Keratinocyte (primary cell): ENCODE results near the gene UCN3.

Source experiments
- EZH2 ChIP-seq: IDR thresholded peaks from one replicate; pipeline ENCODE4 v1.6.1; 2012; ENCODE audit warnings: inconsistent platforms, mild to moderate bottlenecking, low read length, moderate library complexity
- TF ChIP-seq, protein P1 (sequence below), 3 experiments: IDR thresholded peaks in 1 of 3; conservative IDR thresholded peaks in 1 of 3; optimal IDR thresholded peaks in 1 of 3; 2 replicates in 2 of 3; 3 replicates in 1 of 3; pipeline versions ENCODE3 to v1.5.1; 2011; ENCODE audit warnings: low read length in 3 of 3, mild to moderate bottlenecking in 3 of 3, moderate library complexity in 2 of 3, control low read depth in 1 of 3, inconsistent platforms in 1 of 3; ENCODE audit not compliant: insufficient read depth in 2 of 3; ENCODE audit errors: extremely low read depth in 1 of 3

DNA sequence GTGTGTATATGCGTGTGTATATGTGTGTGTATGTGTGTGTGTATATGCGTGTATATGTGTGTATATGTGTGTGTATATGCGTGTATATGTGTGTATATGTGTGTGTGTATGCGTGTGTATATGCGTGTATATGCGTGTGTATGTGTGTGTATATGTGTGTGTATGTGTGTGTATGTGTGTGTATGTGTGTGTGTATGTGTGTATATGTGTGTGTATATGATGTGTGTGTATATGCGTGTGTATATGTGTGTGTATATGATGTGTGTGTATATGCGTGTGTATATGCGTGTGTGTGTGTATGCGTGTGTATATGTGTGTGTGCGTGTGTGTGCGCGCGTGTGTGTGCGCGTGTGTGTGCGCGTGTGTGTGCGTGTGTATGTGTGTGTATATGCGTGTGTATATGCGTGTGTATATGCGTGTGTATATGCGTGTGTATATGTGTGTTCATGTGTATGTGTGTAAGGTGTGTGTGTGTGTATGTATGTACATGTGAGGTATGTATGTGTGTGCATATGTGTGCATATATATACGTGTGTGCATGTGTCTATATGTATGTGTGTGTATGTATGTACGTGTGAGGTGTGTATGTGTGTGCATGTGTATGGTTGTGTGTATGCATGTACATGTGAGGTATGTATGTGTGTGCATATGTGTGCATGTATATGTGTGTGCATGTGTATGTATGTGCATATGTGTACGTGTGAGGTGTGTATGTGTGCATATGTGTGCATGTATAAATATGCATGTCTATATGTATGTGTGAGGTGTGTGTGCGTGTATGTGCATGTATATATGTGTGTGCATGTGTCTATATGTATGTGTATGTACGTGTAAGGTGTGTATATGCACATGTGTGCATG is 6.0 kb downstream of the UCN3 start:
- TF ChIP-seq, protein P1, sequence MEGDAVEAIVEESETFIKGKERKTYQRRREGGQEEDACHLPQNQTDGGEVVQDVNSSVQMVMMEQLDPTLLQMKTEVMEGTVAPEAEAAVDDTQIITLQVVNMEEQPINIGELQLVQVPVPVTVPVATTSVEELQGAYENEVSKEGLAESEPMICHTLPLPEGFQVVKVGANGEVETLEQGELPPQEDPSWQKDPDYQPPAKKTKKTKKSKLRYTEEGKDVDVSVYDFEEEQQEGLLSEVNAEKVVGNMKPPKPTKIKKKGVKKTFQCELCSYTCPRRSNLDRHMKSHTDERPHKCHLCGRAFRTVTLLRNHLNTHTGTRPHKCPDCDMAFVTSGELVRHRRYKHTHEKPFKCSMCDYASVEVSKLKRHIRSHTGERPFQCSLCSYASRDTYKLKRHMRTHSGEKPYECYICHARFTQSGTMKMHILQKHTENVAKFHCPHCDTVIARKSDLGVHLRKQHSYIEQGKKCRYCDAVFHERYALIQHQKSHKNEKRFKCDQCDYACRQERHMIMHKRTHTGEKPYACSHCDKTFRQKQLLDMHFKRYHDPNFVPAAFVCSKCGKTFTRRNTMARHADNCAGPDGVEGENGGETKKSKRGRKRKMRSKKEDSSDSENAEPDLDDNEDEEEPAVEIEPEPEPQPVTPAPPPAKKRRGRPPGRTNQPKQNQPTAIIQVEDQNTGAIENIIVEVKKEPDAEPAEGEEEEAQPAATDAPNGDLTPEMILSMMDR (optimal IDR thresholded peaks at IDR 0.05 in 1 of 3, IDR thresholded peaks at IDR 0.05 in 1 of 3, conservative IDR thresholded peaks at IDR 0.05 in 1 of 3; ENCODE audit: extremely low read depth in 1 of 3, insufficient read depth in 2 of 3, low read length in 3 of 3): no peak
- no peak for TF ChIP-seq EZH2
